ENCODE data around the gene PRKRIP1.
"Not testable (repeated sequence)": the region's sequence is repeated elsewhere in the genome, so short reads cannot be mapped to it uniquely, and the experiment has no call there.

PRKRIP1 gene

GRCh38 chr7:102431617-102432298, 35.6 kb downstream of the PRKRIP1 start:
- DNase-seq = peak; percentile 24 to 61 (median 52)

- DNase-seq = no peak
These were observed 36.5 kb downstream of the PRKRIP1 start for GRCh38 chr7:102432442-102433218.

GRCh38 chr7:102433219-102434038, 37.3 kb downstream of the PRKRIP1 start, which contains the start of gene ORAI2:
TSS of gene ORAI2 (plus strand) at chr7:102433575. CDS start at chr7:102438957, 5,382 bp downstream.
- DNase-seq = peak; percentile 69 to 91 (median 79)

- DNase-seq = no peak
These were observed 37.9 kb downstream of the PRKRIP1 start for GRCh38 chr7:102434039-102434486.

GRCh38 chr7:102436118-102436517, 40.0 kb downstream of the PRKRIP1 start:
- no peak for DNase-seq

- DNase-seq = no peak
These were observed 44.0 kb downstream of the PRKRIP1 start for GRCh38 chr7:102439963-102440795.

GRCh38 chr7:102444961-102445673, 49.0 kb downstream of the PRKRIP1 start:
- peak in 1 of 4 experiments; percentile 33 for DNase-seq

- no peak for DNase-seq
These were observed 49.5 kb downstream of the PRKRIP1 start for GRCh38 chr7:102445674-102446071.

GRCh38 chr7:102446387-102447156, 50.4 kb downstream of the PRKRIP1 start:
- DNase-seq = peak in 1 of 4 experiments; percentile 0

GRCh38 chr7:102447311-102447710, 51.1 kb downstream of the PRKRIP1 start:
- DNase-seq = peak in 1 of 4 experiments; percentile 1

- no peak for DNase-seq
These were observed 53.0 kb downstream of the PRKRIP1 start for GRCh38 chr7:102449136-102449535.

- DNase-seq = peak; percentile 14 to 66 (median 46)
These were observed 54.1 kb downstream of the PRKRIP1 start for GRCh38 chr7:102450242-102450641.

- no peak for DNase-seq
These were observed 55.4 kb downstream of the PRKRIP1 start for GRCh38 chr7:102451371-102452054.

GRCh38 chr7:102452451-102452850, 56.3 kb downstream of the PRKRIP1 start:
- DNase-seq = no peak

GRCh38 chr7:102453319-102453718, 57.2 kb downstream of the PRKRIP1 start:
- no peak for DNase-seq

- DNase-seq = peak; percentile 27 to 61 (median 38)
These were observed 58.3 kb downstream of the PRKRIP1 start for GRCh38 chr7:102454468-102454867.

- DNase-seq = not testable (repeated sequence)
These were observed 58.8 kb downstream of the PRKRIP1 start for GRCh38 chr7:102454932-102455331.

GRCh38 chr7:102455596-102455995, 59.4 kb downstream of the PRKRIP1 start:
- DNase-seq = no peak

- no peak for DNase-seq
These were observed 60.2 kb downstream of the PRKRIP1 start for GRCh38 chr7:102456327-102456726.

Data from suppressor macrophage (primary cell).